Measurements from ENCODE around the gene CALCA. TPM values are rescaled to one million over a fixed set of nuclear protein-coding genes. Genes with fewer than 3 reads are reported as not detected.

The CALCA gene
- total and polyA plus RNA-seq, 2 of the 4 experiments (the other 2 are of a cell fraction): not detected

DNA sequence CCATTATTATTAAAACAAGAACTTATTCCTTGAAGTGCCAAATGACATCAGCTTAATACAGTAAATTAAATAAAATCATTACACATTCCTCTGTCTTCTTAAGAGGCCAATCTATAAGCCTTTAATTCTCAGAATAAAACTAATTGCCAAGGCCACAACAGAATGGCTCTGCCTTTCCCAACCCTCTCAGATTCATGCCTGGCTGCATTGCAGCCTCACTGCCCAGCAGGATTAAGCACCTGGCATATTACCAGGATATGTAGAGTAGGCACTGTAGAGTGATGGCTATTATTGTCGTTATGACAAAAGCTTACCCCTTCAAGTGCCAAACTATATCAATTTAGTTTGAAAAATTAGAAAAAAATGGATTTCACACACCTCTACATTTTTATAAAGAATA, 9.4 kb upstream of the CALCA start:
- BruUV-seq (replicated peaks): no TSS peak
- POLR2A ChIA-PET (ENCODE audit: unreplicated experiment): no interaction called here
- no peak overlapping the region for H2AFZ ChIP-seq (replicated peaks; ENCODE audit: low read length, poor library complexity)
- H3K14ac ChIP-seq (replicated peaks; ENCODE audit: low read depth, low read length): no peak overlapping the region
- dilution Hi-C loops (cut with HindIII; ENCODE audit: low sequenced_read_pairs, unreplicated experiment): no loop called here
- no peak overlapping the region for H2BK15ac ChIP-seq (ENCODE audit: low read depth, low read length)
- no peak overlapping the region for H2AK9ac ChIP-seq (replicated peaks; ENCODE audit: low read depth, low read length, poor library complexity)
- H3K4ac ChIP-seq (ENCODE audit: low read depth, low read length): no peak overlapping the region
- H2AK5ac ChIP-seq (ENCODE audit: low read depth, low read length): no peak overlapping the region
- no peak overlapping the region for H3K9ac ChIP-seq (ENCODE audit: low read depth, low read length)
- no peak overlapping the region for H4K5ac ChIP-seq (ENCODE audit: low read depth, low read length)
- no peak overlapping the region for H3K56ac ChIP-seq (ENCODE audit: extremely low read depth, insufficient read depth, low read length)
- H3K23ac ChIP-seq (ENCODE audit: low read depth, low read length): no peak overlapping the region
- H4K91ac ChIP-seq (ENCODE audit: insufficient read depth, low read depth, low read length): no peak overlapping the region
- H2BK20ac ChIP-seq (ENCODE audit: low read depth, low read length): no peak overlapping the region
- H3K9me3 ChIP-seq (ENCODE audit: control insufficient read depth, insufficient read depth, low read length): no peaks in the 10 kb centered on the region
- TF ChIP-seq RFX5 (IDR thresholded peaks at IDR 0.05; ENCODE audit: low read depth, low read length) (no peak), CEBPB (IDR thresholded peaks at IDR 0.05; ENCODE audit: low read depth, low read length) (no peak), SMC3 (IDR thresholded peaks at IDR 0.05; ENCODE audit: low read depth, low read length) (no peak), MAZ (IDR thresholded peaks at IDR 0.05; ENCODE audit: borderline replicate concordance, low read depth, low read length) (no peak)
- TF ChIP-seq, protein P1, sequence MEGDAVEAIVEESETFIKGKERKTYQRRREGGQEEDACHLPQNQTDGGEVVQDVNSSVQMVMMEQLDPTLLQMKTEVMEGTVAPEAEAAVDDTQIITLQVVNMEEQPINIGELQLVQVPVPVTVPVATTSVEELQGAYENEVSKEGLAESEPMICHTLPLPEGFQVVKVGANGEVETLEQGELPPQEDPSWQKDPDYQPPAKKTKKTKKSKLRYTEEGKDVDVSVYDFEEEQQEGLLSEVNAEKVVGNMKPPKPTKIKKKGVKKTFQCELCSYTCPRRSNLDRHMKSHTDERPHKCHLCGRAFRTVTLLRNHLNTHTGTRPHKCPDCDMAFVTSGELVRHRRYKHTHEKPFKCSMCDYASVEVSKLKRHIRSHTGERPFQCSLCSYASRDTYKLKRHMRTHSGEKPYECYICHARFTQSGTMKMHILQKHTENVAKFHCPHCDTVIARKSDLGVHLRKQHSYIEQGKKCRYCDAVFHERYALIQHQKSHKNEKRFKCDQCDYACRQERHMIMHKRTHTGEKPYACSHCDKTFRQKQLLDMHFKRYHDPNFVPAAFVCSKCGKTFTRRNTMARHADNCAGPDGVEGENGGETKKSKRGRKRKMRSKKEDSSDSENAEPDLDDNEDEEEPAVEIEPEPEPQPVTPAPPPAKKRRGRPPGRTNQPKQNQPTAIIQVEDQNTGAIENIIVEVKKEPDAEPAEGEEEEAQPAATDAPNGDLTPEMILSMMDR (conservative IDR thresholded peaks at IDR 0.05; ENCODE audit: low read depth, low read length): no peak
- no peak overlapping the region for H3K4me2 ChIP-seq (ENCODE audit: low read depth, low read length)
- ATAC-seq (ENCODE audit: low read depth) (no peak), DNase-seq (no peak)
- H4K8ac ChIP-seq (ENCODE audit: low read depth in 2 of 2, low read length in 2 of 2): no peak overlapping the region
- H3K27me3 ChIP-seq (ENCODE audit: control insufficient read depth, insufficient read depth, low read length): peaks cover 5% of the 10 kb centered on the region; the same call in 1 of the 2 replicates
- no peak overlapping the region for H2BK120ac ChIP-seq (ENCODE audit: low read depth, low read length)
- no peak overlapping the region for H2BK5ac ChIP-seq (ENCODE audit: low read depth, low read length, poor library complexity, severe bottlenecking)
- no peak overlapping the region for H3K4me3 ChIP-seq (ENCODE audit: insufficient read depth, low read depth, low read length)
- in situ Hi-C loops (cut with MboI; ENCODE audit: low sequenced_read_pairs): no loop called here
- no CpG with 5 or more reads among the region's 1 CpG for WGBS, 2 experiments (ENCODE audit: extremely low coverage in 2 of 2, insufficient read length in 1 of 2)
- CTCF ChIA-PET: no interaction called here
- H3K9me1 ChIP-seq (ENCODE audit: insufficient read depth, low read length): no peaks in the 10 kb centered on the region
- no peaks in the 10 kb centered on the region for H4K20me1 ChIP-seq (ENCODE audit: insufficient read depth, low read length)
- H3K36me3 ChIP-seq (ENCODE audit: control insufficient read depth, insufficient read depth, low read length): no peaks in the 10 kb centered on the region
- no peaks in the 10 kb centered on the region for H3K79me1 ChIP-seq (ENCODE audit: low read depth in 1 of 2, low read length in 2 of 2)
- H3K4me1 ChIP-seq (ENCODE audit: control insufficient read depth, insufficient read depth, low read length): no peaks in the 10 kb centered on the region
- H3K27ac ChIP-seq (ENCODE audit: insufficient read depth, low read length): no peak overlapping the region
- no peak overlapping the region for H3K18ac ChIP-seq (ENCODE audit: low read depth, low read length)
- intact Hi-C loops (cut with micrococcal nuclease): no loop called here
